H1 (cell line): ENCODE measurements around the gene EMX2. TPM values are rescaled to one million over a fixed set of nuclear protein-coding genes. Genes with fewer than 3 reads are reported as not detected.

Source experiments
- CTCF ChIA-PET: fragments of 300-600 bp; sonication (Branson Sonifier 250); formaldehyde crosslinking; loops from one replicate; lab custom pipeline; 2021; ENCODE audit not compliant: partially characterized antibody; lab: Charles Lee
- POLR2A ChIA-PET: fragments of 300-600 bp; sonication (Branson Sonifier 250); formaldehyde crosslinking; loops from one replicate; lab custom pipeline; 2021; ENCODE audit warnings: inconsistent platforms; ENCODE audit not compliant: partially characterized antibody; lab: Charles Lee
- DNase-seq, 2 experiments: peaks; one replicate each; pipeline versions ENCODE4 v3.0.0 to v3.0.0-alpha.2; 2010 to 2022; ENCODE audit warnings: low spot score in 2 of 2, low read depth in 1 of 2, mixed read lengths in 1 of 2
- FAIRE-seq: peaks from 2 replicates; lab custom pipeline; 2011; peaks lifted over from hg19 to GRCh38; lab: Jason Lieb, UNC
- H2AFZ ChIP-seq: 2 replicates; pipeline ENCODE4 v1.8.1; 2012; ENCODE audit warnings: low read length, inconsistent platforms
- H2AK5ac ChIP-seq: 2 replicates; pipeline ENCODE4 v1.6.1; 2013; ENCODE audit warnings: low read depth, low read length
- H2BK120ac ChIP-seq: replicated peaks from 2 replicates; pipeline ENCODE3; 2013; ENCODE audit warnings: low read depth, low read length, inconsistent platforms
- H2BK12ac ChIP-seq: 2 replicates; pipeline ENCODE4 v1.6.1; 2013; ENCODE audit warnings: low read depth, low read length
- H2BK15ac ChIP-seq: 2 replicates; pipeline ENCODE4 v1.6.1; 2013; ENCODE audit warnings: low read length
- H2BK20ac ChIP-seq: 2 replicates; pipeline ENCODE4 v1.6.1; 2013; ENCODE audit warnings: low read length
- H2BK5ac ChIP-seq: 2 replicates; pipeline ENCODE4 v1.6.1; 2013; ENCODE audit warnings: low read depth, low read length
- H3K14ac ChIP-seq: 2 replicates; pipeline ENCODE4 v1.6.1; 2013; ENCODE audit warnings: inconsistent platforms; ENCODE audit not compliant: insufficient read length
- H3K18ac ChIP-seq: 2 replicates; pipeline ENCODE4 v1.6.1; 2013; ENCODE audit warnings: low read length; ENCODE audit errors: extremely low read depth
- H3K23ac ChIP-seq: 2 replicates; pipeline ENCODE4 v1.6.1; 2013; ENCODE audit warnings: inconsistent platforms; ENCODE audit not compliant: insufficient read length
- H3K23me2 ChIP-seq: 2 replicates; pipeline ENCODE4 v1.6.1; 2013; ENCODE audit warnings: low read depth, low read length
- H3K27ac ChIP-seq: 2 replicates; pipeline ENCODE4 v1.6.1; 2011; ENCODE audit warnings: low read depth, low read length, inconsistent platforms
- H3K27me3 ChIP-seq, 4 experiments: replicated peaks in 1 of 4; 1 replicate in 1 of 4; 2 replicates in 3 of 4; pipeline versions ENCODE4 v1.6.1 to v1.8.1; 2011 to 2013; ENCODE audit warnings: low read length in 3 of 4, mild to moderate bottlenecking in 3 of 4, inconsistent platforms in 2 of 4, mixed read lengths in 2 of 4, moderate library complexity in 1 of 4; ENCODE audit not compliant: control insufficient read depth in 3 of 4, insufficient read depth in 3 of 4; ENCODE audit errors: extremely low read depth in 1 of 4
- H3K36me3 ChIP-seq, 4 experiments: 2 replicates each; pipeline versions ENCODE4 v1.6.1 to v1.8.1; 2011 to 2013; ENCODE audit warnings: mild to moderate bottlenecking in 4 of 4, low read length in 3 of 4, moderate library complexity in 2 of 4, control low read depth in 1 of 4, inconsistent platforms in 1 of 4; ENCODE audit not compliant: insufficient read depth in 4 of 4, control insufficient read depth in 2 of 4
- H3K4ac ChIP-seq: replicated peaks from 2 replicates; pipeline ENCODE3; 2013; ENCODE audit warnings: low read length, low read depth, mixed read lengths, inconsistent platforms; ENCODE audit not compliant: insufficient read length
- H3K4me1 ChIP-seq, 4 experiments: replicated peaks in 1 of 4; 1 replicate in 1 of 4; 2 replicates in 3 of 4; pipeline versions ENCODE4 v1.6.1 to v1.8.1; 2011 to 2013; ENCODE audit warnings: low read length in 3 of 4, inconsistent platforms in 2 of 4, mixed read lengths in 1 of 4; ENCODE audit not compliant: insufficient read depth in 4 of 4, control insufficient read depth in 3 of 4
- H3K4me2 ChIP-seq, 2 experiments: 2 replicates each; pipeline versions ENCODE4 v1.6.1 to v1.8.1; 2011 to 2013; ENCODE audit warnings: low read depth in 2 of 2, low read length in 2 of 2, control low read depth in 1 of 2, inconsistent platforms in 1 of 2, mild to moderate bottlenecking in 1 of 2; ENCODE audit not compliant: insufficient read depth in 1 of 2
- H3K4me3 ChIP-seq, 4 experiments: fragments of 200-600, 300-600 bp in 1 of 4; sonication (generic), shearing (Covaris generic), sonication (Bioruptor Twin) in 1 of 4; 2 replicates each; pipeline versions ENCODE4 v1.5.1 to v1.8.1; 2011 to 2016; ENCODE audit warnings: low read length in 4 of 4, low read depth in 3 of 4, control low read depth in 2 of 4, inconsistent platforms in 2 of 4, mild to moderate bottlenecking in 2 of 4, mixed read lengths in 1 of 4, moderate library complexity in 1 of 4; ENCODE audit not compliant: insufficient read depth in 2 of 4; ENCODE audit errors: extremely low read depth in 1 of 4
- H3K56ac ChIP-seq: replicated peaks from 2 replicates; pipeline ENCODE3; 2013; ENCODE audit warnings: low read depth, mild to moderate bottlenecking, mixed read lengths, low read length, inconsistent platforms; ENCODE audit not compliant: insufficient read length
- H3K79me1 ChIP-seq: 2 replicates; pipeline ENCODE4 v1.6.1; 2013; ENCODE audit warnings: low read depth, low read length, control low read depth
- H3K79me2 ChIP-seq, 2 experiments: 2 replicates each; pipeline versions ENCODE4 v1.6.1 to v1.8.1; 2012 to 2013; ENCODE audit warnings: low read length in 2 of 2, mild to moderate bottlenecking in 2 of 2, inconsistent platforms in 1 of 2; ENCODE audit not compliant: insufficient read depth in 2 of 2, control insufficient read depth in 1 of 2
- H3K9ac ChIP-seq, 4 experiments: replicated peaks in 1 of 4; 1 replicate in 1 of 4; 2 replicates in 3 of 4; pipeline versions ENCODE4 v1.6.1 to v1.8.1; 2011 to 2013; ENCODE audit warnings: low read depth in 3 of 4, low read length in 3 of 4, control low read depth in 2 of 4, mild to moderate bottlenecking in 2 of 4, moderate library complexity in 2 of 4, inconsistent platforms in 1 of 4; ENCODE audit errors: extremely low read depth in 1 of 4
- H3K9me3 ChIP-seq, 2 experiments: 2 replicates each; pipeline versions ENCODE4 v1.6.1 to v1.8.1; 2012 to 2013; ENCODE audit warnings: mild to moderate bottlenecking in 2 of 2, moderate library complexity in 2 of 2, control low read depth in 1 of 2, inconsistent platforms in 1 of 2, low read depth in 1 of 2, low read length in 1 of 2, mixed read lengths in 1 of 2; ENCODE audit not compliant: insufficient read depth in 2 of 2
- H4K20me1 ChIP-seq, 2 experiments: replicated peaks in 1 of 2; 2 replicates each; pipeline versions ENCODE3 to v1.8.1; 2011 to 2013; ENCODE audit warnings: inconsistent platforms in 2 of 2, low read length in 2 of 2, mild to moderate bottlenecking in 1 of 2; ENCODE audit not compliant: insufficient read depth in 2 of 2, control insufficient read depth in 1 of 2
- H4K5ac ChIP-seq: 2 replicates; pipeline ENCODE4 v1.6.1; 2013; ENCODE audit warnings: low read length, low read depth, mixed read lengths, inconsistent platforms; ENCODE audit not compliant: insufficient read length
- H4K8ac ChIP-seq: 2 replicates; pipeline ENCODE4 v1.8.0; 2013; ENCODE audit warnings: mild to moderate bottlenecking, moderate library complexity, low read length, inconsistent platforms; ENCODE audit not compliant: insufficient read depth; ENCODE audit errors: extremely low read depth
- H4K91ac ChIP-seq: replicated peaks from 2 replicates; pipeline ENCODE3; 2013; ENCODE audit warnings: low read length, mixed read lengths, inconsistent platforms; ENCODE audit not compliant: insufficient read length
- ASH2L ChIP-seq: fragments of 200-600, 300-600 bp; sonication (generic); IDR thresholded peaks from one replicate; pipeline ENCODE4 v1.7.1; 2017; ENCODE audit warnings: low read length
- CHD1 ChIP-seq: IDR thresholded peaks from 2 replicates; pipeline ENCODE4 v1.6.1; 2012; ENCODE audit warnings: low read depth, low read length, improper control_type of control experiment
- CREB1 ChIP-seq: IDR thresholded peaks from 2 replicates; pipeline ENCODE4 v1.6.1; 2012; ENCODE audit warnings: inconsistent platforms
- SIX5 ChIP-seq: IDR thresholded peaks from 2 replicates; pipeline ENCODE4 v1.6.1; 2011; ENCODE audit warnings: mild to moderate bottlenecking, low read depth, low read length
- SP2 ChIP-seq: IDR thresholded peaks from 2 replicates; pipeline ENCODE4 v1.6.1; 2012; ENCODE audit warnings: mild to moderate bottlenecking, low read length, inconsistent platforms
- SUZ12 ChIP-seq: fragments of 200-600 bp; sonication (generic); IDR thresholded peaks from 2 replicates; pipeline ENCODE4 v1.6.1; 2012; ENCODE audit warnings: mild to moderate bottlenecking, inconsistent platforms, low read length, moderate library complexity, mixed read lengths
- polyA plus RNA-seq, 7 experiments: library from polyadenylated mRNA; depleted of rRNA in 3 of 7; stranded (reverse) in 5 of 7; unstranded in 2 of 7; fragments of >200 nt in 5 of 7; fragments of 200-250 nt in 2 of 7; gene quantifications; 1 replicate in 5 of 7; 2 replicates in 1 of 7; 4 replicates in 1 of 7; pipeline versions ENCODE4 v1.2.1 to v1.2.3, GENCODE V29; 2011 to 2013; ENCODE audit warnings: missing spikeins in 2 of 7, mixed read lengths in 2 of 7
- total RNA-seq: library from RNA; stranded (reverse); fragmentation: NEBNext Ultra II Directional; extraction: Animal tissue kit (Norgen Biotek cat#: 25700); gene quantifications from 2 replicates; pipeline ENCODE4 v1.2.1, GENCODE V29; 2021
- TF ChIP-seq, protein P1 (sequence below): IDR thresholded peaks from 2 replicates; pipeline ENCODE4 v1.6.1; 2011; ENCODE audit warnings: low read length, improper control_type of control experiment

EMX2 gene
- total and polyA plus RNA-seq, 2 of the 8 experiments (the other 6 are each of a cell fraction or from before 2014, with no cell fraction given), result not detected

DNA sequence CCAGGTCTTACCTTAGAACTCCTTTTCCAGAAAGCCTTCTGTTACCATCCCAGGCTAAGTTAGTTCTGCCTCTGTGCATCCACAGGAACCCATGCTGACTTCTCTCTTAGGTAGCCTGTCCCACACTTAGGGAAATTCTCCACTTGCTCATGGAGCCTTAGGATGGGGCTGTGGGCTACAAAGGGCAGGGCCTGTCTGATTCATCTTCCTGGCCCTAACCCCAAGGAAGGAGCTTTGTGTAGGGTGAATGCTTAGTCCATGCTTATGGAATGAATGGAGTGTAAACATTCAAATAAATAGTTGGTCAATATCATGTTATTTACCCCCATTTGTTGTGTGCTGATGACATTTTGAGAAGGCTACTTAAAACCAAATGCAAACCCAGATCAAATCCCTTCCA is 54.7 kb downstream of the EMX2 start:
- Histone ChIP-seq H2AFZ (no peak overlapping the region), H3K9ac (no peak overlapping the region), H4K91ac (no peak overlapping the region), H2BK120ac (no peak overlapping the region), H3K23ac (no peak overlapping the region), H2BK20ac (no peak overlapping the region), H3K4me2 (no peak overlapping the region), H3K23me2 (no peaks in the 10 kb centered on the region), H2BK12ac (no peak overlapping the region), H3K79me1 (no peaks in the 10 kb centered on the region), H3K56ac (no peak overlapping the region), H3K4ac (no peak overlapping the region), H2AK5ac (no peak overlapping the region), H3K36me3 (no peaks in the 10 kb centered on the region), H4K5ac (no peak overlapping the region), H2BK15ac (no peak overlapping the region), H4K20me1 (no peaks in the 10 kb centered on the region), H3K14ac (no peak overlapping the region), H2BK5ac (no peak overlapping the region), H3K18ac (no peak overlapping the region), H3K4me1 (no peaks in the 10 kb centered on the region), H3K79me2 (no peaks in the 10 kb centered on the region), H3K9me3 (no peaks in the 10 kb centered on the region), H4K8ac (no peak overlapping the region), H3K27me3 (no peaks in the 10 kb centered on the region), H3K27ac (no peak overlapping the region), H3K4me3 (no peak overlapping the region)
- CTCF ChIA-PET, result interaction anchor here (1.2 to 1.6 kb wide), 2 partner anchors 60 to 112 kb away, joined by 3 to 7 read pairs; no protein-coding TSS in a partner anchor
- TF ChIP-seq ASH2L (no peak), SIX5 (no peak), SP2 (no peak), CHD1 (no peak), SUZ12 (no peak), CREB1 (no peak)
- TF ChIP-seq, protein P1, sequence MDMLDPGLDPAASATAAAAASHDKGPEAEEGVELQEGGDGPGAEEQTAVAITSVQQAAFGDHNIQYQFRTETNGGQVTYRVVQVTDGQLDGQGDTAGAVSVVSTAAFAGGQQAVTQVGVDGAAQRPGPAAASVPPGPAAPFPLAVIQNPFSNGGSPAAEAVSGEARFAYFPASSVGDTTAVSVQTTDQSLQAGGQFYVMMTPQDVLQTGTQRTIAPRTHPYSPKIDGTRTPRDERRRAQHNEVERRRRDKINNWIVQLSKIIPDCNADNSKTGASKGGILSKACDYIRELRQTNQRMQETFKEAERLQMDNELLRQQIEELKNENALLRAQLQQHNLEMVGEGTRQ, result no peak
- POLR2A ChIA-PET, result no interaction called here
- FAIRE-seq (no peak), DNase-seq (no peak)
